GM12891 (cell line): ENCODE measurements around the gene PRKCD.

Source experiments
- DNase-seq: peaks from one replicate; pipeline ENCODE4 v3.0.0; 2011; ENCODE audit warnings: low spot score; ENCODE audit not compliant: insufficient read length
- FAIRE-seq: peaks from 2 replicates; lab custom pipeline; 2011; peaks lifted over from hg19 to GRCh38; lab: Jason Lieb, UNC
- PAX5 ChIP-seq: IDR thresholded peaks from 2 replicates; pipeline ENCODE4 v1.6.1; 2011; ENCODE audit warnings: low read length, moderate library complexity, mild to moderate bottlenecking; ENCODE audit not compliant: insufficient read depth, severe bottlenecking
- POLR2A ChIP-seq: IDR thresholded peaks from 2 replicates; pipeline ENCODE4 v1.6.1; 2011; ENCODE audit warnings: low read depth, low read length, control low read depth
- POLR2AphosphoS5 ChIP-seq: IDR thresholded peaks from 2 replicates; pipeline ENCODE4 v1.6.1; 2011; ENCODE audit warnings: low read depth, low read length, control low read depth
- POU2F2 ChIP-seq: IDR thresholded peaks from 2 replicates; pipeline ENCODE4 v1.6.1; 2011; ENCODE audit warnings: low read depth, mild to moderate bottlenecking, control low read depth, low read length, moderate library complexity
- SPI1 ChIP-seq: IDR thresholded peaks from 2 replicates; pipeline ENCODE4 v1.6.1; 2011; ENCODE audit warnings: low read depth, low read length, control low read depth
- TAF1 ChIP-seq: IDR thresholded peaks from 2 replicates; pipeline ENCODE4 v1.6.1; 2011; ENCODE audit warnings: low read depth, low read length, control low read depth

The PRKCD gene

GRCh38 chr3:53234841-53235232, 73.8 kb downstream of the PRKCD start:
- no peak for FAIRE-seq
- TF ChIP-seq POU2F2 (no peak), POLR2AphosphoS5 (no peak), PAX5 (no peak)
- no peak for DNase-seq

- TF ChIP-seq PAX5 (no peak), POLR2A (no peak), TAF1 (no peak), POU2F2 (no peak), POLR2AphosphoS5 (no peak), SPI1 (no peak)
- FAIRE-seq (no peak), DNase-seq (no peak)
Observed at GRCh38 chr3:53235545-53235944, 74.5 kb downstream of the PRKCD start.

GRCh38 chr3:53236112-53236841, 75.3 kb downstream of the PRKCD start:
- DNase-seq (no peak), FAIRE-seq (no peak)
- TF ChIP-seq PAX5 (no peak), TAF1 (no peak), POLR2AphosphoS5 (no peak)

GRCh38 chr3:53238051-53238850, 77.2 kb downstream of the PRKCD start:
- no peak for DNase-seq
- TF ChIP-seq SPI1 = no peak
- TF ChIP-seq POU2F2 = no peak
- TF ChIP-seq TAF1 = no peak
- TF ChIP-seq POLR2AphosphoS5 = no peak
- FAIRE-seq = no peak

- no peak for FAIRE-seq
Observed at GRCh38 chr3:53238886-53239285, 77.9 kb downstream of the PRKCD start.

GRCh38 chr3:53239800-53240199, 78.8 kb downstream of the PRKCD start:
- no peak for TF ChIP-seq POLR2AphosphoS5
- no peak for TF ChIP-seq POU2F2
- TF ChIP-seq TAF1 = no peak
- TF ChIP-seq POLR2A = no peak
- no peak for TF ChIP-seq SPI1
- TF ChIP-seq PAX5 = no peak
- no peak for FAIRE-seq
- DNase-seq = no peak

More at GRCh38 chr3:53238886-53239285, 77.9 kb downstream of the PRKCD start:
- no peak for TF ChIP-seq POLR2AphosphoS5
- TF ChIP-seq POLR2A = no peak
- no peak for TF ChIP-seq POU2F2
- TF ChIP-seq SPI1 = no peak
- TF ChIP-seq PAX5 = no peak
- TF ChIP-seq TAF1 = no peak
- no peak for DNase-seq

- TF ChIP-seq POLR2AphosphoS5 (no peak), TAF1 (no peak), POU2F2 (no peak), POLR2A (no peak), SPI1 (no peak), PAX5 (no peak)
- no peak for DNase-seq
- no peak for FAIRE-seq
Observed at GRCh38 chr3:53240989-53241972, 80.3 kb downstream of the PRKCD start.

GRCh38 chr3:53242155-53242554, 81.1 kb downstream of the PRKCD start:
- FAIRE-seq (no peak), DNase-seq (no peak)
- TF ChIP-seq TAF1 (no peak), POLR2A (no peak), SPI1 (no peak), PAX5 (no peak), POLR2AphosphoS5 (no peak), POU2F2 (no peak)
